Inferior parietal cortex (tissue), 1 donor: ENCODE measurements around the gene RARS2.
"Not testable (repeated sequence)": the region's sequence is repeated elsewhere in the genome, so short reads cannot be mapped to it uniquely, and the experiment has no call there.

Source experiments
- DNase-seq: peaks from one replicate; pipeline ENCODE4 v3.0.0-alpha.2; 2016; ENCODE audit errors: extremely low spot score

RARS2 gene, protein sequence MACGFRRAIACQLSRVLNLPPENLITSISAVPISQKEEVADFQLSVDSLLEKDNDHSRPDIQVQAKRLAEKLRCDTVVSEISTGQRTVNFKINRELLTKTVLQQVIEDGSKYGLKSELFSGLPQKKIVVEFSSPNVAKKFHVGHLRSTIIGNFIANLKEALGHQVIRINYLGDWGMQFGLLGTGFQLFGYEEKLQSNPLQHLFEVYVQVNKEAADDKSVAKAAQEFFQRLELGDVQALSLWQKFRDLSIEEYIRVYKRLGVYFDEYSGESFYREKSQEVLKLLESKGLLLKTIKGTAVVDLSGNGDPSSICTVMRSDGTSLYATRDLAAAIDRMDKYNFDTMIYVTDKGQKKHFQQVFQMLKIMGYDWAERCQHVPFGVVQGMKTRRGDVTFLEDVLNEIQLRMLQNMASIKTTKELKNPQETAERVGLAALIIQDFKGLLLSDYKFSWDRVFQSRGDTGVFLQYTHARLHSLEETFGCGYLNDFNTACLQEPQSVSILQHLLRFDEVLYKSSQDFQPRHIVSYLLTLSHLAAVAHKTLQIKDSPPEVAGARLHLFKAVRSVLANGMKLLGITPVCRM

DNA sequence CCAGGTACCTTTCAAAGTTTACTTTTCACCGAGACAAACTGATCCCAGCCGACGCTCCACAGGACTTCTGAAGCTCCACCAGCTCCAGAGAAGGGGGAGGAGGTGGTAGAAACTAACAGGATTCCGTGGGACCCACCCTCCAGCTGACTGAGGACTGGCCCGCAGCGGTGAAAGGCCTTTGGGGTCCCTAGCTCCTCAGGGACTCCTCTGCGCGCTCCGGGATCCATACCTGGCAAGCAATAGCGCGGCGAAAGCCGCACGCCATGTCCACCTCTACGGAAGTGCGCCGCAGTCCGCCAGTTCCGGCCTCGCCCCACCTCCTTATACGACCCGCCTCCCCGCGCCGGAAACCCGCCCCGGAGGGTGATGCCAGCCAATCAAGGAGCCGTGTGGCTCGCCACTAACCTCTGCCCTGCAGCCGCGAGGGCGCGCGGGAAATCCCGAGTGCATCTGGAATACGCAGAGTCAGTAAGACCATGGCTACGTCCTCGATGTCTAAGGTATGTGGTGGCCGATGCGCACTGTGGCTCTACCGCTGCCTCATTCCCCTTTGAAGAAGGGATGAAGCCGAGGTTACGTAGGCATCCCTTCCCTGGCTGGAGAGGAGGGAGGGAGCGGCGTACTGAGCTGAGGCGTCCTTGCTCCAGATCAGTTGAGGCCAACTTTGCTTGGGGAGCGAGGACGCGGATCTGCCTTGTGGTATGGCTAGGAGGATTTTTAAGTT lies at the start of gene RARS2, which contains the start of gene ORC3:
Gene RARS2, minus strand, starts transcription at position 295 of the 724 bp plus-strand sequence. Its CDS starts 30 bp downstream, at position 265.
Gene ORC3, plus strand, starts transcription at position 443 of the 724 bp plus-strand sequence. Its CDS starts 34 bp downstream, at position 477.
- peak; percentile 97 for DNase-seq

DNA sequence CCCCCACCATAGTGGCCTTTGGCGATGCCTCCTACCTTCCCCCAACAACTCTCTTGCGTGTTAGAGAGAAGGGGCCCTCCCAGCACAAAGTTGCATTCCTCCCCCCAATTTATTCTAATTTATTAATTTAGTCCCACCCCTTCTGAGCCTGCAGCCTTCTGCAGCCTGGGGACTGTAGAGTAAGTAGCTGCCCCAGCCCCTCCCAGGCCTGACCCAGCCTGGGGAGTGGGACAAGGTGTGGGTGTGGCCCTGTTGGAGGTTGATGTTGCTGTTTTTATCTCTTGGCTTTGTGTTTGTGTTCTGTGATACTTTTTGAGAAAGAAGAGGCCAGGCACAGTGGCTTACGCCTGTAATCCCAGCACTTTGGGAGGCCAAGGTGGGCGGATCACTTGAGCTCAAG lies 49.6 kb upstream of the RARS2 start:
- DNase-seq, result no peak

DNA sequence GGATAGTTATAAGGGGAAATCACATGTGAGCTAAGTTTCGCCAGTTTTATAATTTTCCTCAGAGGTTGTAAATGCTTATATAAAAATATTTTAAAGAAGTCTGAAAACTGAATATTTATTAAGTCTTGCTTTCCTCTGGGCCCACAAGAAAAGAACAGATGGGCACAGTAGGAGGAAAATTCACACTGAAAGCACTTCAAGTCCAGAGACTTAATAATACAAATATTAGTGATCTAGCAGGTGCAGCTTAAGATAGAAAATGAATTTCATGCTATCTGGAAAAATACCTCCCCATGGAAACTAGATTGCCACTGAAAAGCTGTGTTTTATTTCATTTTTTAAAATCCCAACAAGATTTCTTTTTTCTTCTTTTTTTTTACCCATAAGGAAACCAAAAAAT lies 47.3 kb upstream of the RARS2 start:
- no peak for DNase-seq

DNA sequence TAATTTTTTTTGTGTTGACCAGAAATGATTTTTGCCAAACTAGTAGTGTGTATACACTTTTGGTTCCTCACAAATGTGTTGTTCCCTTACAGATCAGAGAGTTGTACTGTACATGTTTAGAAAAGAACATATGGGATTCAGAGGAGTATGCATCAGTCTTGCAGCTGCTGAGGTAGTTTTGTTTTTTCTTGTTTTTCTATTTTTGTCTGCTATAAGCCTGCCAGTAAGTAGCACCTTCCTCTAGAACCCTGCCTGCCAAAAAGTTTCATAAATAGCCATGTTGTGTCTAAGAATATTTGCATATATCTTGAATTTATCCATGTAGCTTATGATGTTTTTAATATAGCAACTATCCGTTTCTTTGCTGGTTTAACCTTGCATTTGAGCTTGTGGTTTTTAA lies 46.5 kb upstream of the RARS2 start:
- DNase-seq, result peak; percentile 31

DNA sequence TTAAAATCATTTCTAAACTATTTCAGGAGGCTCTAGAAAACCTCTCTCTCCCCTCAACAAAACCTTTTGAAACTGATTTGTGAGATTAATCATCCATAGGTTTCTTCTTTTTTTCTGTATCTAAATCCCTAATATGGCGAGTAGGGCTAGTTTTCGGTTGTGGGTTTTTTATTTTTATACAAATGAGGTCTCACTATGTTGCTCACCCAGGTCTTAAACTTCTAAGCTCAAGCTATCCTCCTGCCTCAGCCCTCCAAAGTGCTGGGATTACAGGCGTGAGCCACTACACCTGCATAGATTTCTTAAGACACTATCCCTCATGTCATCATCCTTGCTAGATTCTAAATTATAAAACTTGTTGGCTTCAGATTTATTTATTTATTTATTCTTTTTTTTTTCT lies 44.1 kb upstream of the RARS2 start:
- no peak for DNase-seq

DNA sequence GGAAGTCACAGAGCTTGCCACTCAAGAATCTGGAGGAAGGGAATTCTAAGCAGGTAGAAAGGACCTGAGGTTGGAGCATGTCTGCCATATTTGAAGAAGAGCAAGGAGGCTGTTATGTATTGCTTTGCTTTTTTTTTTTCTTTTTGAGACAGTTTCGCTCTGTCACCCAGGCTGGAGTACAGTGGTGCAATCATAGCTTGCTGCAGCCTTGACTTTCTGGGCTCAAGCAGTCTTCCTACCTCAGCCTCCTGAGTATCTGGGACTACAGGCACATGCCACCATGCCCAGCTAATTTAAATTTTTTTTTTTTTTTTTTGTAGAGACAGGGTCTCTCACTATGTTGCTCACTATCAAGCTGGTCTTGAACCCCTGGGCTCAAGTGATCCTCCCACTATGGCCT lies 41.0 kb upstream of the RARS2 start:
- no peak for DNase-seq

DNA sequence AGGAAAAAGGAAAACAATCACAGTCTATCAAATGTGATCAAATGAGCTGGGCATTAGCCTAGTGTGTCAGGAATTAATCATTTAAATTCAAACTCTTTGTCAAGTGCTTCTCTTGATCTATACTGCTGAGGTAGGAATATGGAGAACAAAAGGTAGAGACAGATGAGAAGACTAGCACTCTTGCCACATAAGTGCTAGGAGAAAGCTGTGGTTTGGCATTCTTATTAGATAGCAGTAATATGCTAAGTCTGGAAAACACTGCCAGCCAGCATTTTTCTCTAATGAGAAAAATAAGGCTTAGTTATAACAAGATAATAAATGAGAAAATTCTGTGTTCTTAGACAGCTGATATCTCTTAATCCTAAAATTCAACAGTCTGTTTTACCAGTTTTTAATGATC lies 39.1 kb upstream of the RARS2 start:
- no peak for DNase-seq

DNA sequence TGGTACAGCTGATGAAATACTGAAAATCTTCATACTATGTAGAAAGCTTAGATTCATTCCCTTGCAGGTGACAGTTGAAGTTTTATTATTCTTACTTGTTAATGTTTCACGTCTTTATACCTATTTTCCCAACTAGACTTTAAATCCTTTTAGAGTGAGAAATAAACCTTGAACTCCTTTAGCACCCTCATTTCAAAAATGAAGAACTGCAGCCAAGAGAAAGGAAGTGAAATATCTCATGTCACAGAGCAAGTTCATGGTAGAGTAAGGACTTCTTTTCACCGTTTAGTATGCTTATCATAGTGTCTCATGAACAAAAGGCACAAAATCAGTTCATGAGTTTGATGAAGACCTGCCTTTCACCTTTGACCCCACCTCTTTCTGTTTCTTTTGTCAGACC lies 38.6 kb upstream of the RARS2 start:
- no peak for DNase-seq

DNA sequence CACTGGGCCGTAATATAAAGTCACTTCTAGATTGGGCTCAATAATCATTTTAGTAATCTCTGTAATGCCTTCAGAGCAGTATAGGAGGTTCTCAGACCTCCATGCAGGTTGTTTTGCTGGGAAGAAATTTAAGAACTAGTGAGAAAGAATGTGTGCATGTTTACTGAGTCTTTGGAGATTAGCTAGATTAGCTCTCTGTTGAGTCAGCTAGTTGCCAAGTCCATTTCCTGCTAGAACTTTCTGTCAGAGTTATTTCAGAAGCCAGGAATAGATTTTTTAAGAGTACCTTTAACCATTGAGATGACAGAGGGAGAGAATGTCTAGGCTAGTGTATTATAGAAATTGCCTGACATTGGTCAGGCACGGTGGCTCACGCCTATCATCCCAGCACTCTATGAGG lies 33.5 kb upstream of the RARS2 start:
- no peak for DNase-seq

DNA sequence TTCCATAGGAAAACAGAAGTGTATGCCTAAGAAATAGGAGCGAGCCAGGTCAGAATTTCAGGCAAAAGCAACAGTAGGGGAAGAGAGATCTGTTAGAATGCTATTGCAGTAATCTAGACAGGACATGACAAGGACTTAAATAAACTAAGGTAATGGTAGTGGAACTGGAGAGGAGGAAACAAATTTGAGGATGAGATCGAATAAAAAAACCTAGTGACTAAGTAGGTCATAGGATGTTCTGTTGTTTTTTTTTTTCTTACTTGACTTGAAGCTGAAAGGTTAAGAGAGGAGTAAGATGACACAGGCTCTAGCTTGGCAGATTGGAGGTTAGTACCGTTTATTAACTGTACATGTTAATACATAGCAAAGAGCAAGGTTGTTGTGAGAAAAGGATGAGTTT lies 28.7 kb upstream of the RARS2 start:
- DNase-seq, result no peak

DNA sequence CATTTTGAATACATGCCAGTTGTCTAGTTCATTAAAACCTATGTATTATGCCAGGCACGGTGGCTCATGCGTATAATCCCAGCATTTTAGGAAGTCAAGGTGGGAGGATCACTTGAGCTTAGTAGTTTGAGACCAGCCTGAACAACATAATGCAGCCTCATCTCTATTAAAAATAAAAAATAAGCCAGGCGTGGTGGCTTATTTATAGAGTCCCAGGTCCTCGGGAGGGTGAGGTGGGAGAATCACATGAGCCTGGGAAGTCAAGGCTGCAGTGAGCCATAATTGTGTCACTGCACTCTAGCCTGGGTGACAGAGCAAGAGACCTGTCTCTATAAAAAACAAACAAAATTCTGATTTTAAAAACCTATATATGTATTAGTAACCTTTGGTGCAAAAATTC lies 27.6 kb upstream of the RARS2 start:
- no peak for DNase-seq

DNA sequence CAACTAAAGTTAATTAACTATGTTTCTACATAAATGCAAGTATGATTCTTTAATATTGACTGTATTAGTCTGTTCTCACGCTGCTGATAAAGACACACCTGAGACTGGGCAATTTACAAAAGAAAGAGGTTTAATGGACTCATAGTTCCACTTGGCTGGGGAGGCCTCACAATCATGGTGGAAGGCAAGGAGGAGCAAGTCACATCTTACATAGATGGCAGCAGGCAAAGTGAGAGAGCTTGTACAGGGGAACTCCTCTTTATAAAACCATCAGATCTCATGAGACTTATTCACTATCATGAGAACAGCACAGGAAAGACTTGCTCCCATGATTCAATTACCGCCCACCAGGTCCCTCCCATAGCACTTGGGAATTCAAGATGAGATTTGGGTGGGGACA lies 23.2 kb upstream of the RARS2 start:
- not testable (repeated sequence) for DNase-seq

DNA sequence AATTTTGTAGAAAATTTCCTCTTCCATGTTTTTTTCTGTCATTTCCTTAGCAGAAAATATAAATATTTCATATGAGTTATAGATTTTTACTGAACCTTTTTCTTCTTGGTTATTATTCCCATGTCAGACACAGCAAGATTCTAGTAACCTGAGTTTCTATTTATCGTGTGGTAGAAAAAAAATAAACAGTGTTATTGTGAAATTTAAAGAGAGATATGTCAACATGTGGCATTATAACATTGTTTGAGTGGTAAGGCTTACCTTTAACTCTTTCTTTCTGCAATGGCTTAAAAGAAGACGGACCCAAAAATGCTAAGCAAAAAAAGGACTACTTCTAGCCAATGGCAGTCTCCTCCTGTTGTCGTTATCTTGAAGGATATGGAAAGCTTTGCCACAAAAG lies 19.0 kb upstream of the RARS2 start:
- DNase-seq, result no peak

DNA sequence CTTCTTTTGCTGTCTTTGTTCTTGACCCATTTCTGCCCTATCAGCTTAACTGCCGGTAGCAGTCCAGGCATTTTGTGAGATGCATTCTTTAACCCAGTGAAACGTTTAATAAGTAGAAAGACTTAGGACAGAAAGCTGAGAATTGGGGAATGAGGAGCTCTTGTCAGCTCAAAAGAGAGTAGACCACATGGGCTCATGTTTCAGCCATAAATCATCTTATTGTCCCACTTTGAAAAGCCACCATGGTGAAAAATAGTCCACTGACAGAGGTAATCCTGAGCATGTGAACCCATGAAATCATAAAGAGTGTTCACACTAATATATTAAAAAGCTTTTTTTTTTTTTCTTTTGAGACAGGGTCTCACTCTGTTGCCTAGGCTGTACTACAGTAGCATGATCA lies 16.4 kb upstream of the RARS2 start:
- no peak for DNase-seq

DNA sequence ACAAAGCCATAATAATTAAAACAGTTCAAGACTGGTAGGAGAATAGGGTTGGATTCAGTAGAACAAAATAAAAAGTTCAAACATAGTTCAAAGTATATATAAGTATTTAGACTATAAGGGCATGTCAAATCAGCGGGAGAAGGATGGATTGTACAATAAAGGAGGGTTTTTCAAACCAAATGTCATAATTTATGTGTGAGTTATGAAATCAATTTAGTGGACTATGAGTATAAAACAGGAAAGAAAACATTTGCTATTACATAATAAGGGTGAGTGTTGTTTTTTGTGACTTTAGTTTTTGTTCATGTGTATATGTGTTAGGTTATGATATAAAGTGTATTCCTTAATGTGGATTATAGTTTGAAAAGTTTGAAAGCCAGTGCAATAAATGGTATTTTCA lies 10.8 kb upstream of the RARS2 start:
- no peak for DNase-seq

DNA sequence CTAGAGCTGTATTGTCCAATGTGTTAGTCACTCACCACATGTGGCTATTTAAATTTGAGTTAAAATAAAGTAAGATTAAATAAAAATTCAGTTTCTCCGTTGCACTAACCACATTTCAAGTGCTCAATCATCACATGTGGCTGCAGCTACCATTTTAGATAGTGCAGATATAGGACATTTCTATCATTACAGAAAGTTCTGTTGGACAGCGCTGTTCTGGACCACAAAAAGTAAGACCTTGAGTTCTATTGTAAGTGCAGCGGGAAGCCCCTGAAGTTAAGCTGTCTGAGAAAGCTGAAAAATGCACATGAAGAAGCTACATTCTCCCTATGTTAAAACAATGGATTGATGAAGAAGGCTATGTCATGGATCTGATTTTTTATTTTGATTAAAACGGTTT lies 1.2 kb upstream of the RARS2 start:
- no peak for DNase-seq

DNA sequence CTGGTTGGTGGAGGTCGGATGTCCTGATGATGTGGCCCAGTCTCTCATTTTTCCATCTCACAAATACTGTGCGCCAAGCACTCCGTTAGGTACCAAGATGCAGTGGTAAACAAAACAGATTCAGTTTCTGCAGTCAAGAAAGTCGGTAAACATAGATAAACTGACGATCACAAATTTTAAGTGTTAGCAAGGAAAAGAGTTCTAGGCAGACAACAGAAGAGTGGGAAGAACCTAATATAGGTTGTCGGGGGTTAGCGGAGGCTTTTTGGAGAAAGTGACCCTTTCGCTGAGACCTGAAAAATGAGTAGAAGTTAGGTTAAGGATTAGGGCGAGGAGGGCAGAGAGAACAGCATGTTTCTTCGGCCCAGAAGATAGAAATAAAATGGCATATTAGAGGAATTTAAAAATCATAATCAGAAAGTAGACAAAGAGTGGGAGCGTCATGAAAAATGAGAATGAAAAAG lies 662 bp upstream of the RARS2 start:
- peak; percentile 5 for DNase-seq

DNA sequence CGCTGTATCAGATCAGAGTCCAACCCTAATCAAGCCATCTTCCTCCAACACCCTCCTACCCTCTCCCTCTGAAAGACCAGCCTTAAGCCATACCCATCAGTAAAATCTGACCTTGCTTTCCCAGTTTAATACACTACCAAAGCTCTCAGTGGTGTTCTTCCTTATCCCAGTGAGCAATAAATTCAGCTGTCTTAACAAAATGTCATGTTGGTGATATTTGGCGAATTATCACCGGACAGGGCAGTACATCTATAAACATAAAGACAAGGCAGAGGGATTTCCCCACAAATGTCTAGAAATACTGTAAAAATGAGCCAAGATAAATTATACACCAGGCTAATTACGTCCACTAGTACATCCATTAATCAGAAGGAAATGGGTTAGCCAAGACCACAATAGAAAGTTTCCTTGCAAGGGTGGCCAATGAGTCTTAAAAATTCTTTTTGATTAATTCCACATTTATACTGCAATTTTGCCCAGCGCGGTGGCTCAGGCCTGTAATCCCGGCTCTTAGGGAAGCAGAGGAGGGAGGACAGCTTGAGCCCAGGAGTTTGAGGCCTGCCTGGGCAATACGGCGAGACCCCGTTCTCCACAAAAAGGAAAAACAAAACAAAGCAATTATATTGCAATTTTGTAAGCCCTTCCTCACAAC lies 905 bp downstream of the RARS2 start:
- no peak for DNase-seq

DNA sequence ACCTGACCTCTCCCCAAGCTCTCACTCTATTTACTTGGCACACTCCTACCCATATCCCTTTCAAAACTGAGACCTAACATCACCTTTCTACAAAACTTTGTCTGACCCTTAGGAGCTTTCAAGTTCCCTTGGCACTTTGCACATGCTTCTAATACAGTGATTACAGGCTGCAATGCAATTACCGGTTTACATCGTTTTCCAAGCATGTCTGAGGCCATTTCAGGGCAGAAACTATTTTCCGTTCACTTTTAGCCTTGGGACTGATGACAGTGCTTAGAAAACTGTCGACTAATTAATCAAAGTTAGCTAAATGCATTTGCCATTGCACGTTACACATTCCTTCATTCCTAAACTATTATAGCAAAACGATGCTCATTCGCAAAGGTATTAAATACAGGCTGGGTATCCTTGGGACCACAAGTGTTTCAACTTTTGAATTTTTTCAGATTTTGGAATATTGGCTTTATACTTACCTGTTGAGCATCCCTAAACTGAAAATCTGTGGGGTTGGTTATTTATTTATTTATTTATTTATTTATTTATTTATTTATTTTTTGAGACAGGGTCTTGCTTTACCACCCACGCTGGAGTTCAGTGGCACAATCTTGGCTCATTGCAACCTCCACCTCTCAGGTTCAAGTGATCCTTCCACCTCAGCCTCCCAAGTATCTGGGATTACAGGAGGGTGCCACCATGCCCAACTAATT lies 3.3 kb downstream of the RARS2 start:
- DNase-seq, result no peak

DNA sequence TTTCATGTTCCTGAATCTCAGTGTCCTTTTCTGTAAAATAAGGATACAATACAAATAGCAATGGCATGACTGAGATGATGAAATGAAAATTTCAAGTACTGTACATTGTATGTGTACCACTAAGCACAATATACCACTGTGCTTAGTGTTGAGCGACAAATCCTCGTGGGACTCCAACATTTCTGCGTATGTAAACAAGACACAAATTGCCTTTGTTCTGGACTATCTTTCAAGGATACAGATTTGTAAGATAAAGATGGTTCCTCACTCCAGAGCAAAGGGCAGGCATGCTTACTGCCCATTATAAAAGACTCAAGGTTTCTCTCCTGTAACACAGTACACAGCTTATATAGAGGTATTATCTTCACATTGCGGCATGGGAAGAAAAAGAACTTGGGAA lies 6.0 kb downstream of the RARS2 start:
- DNase-seq, result no peak

DNA sequence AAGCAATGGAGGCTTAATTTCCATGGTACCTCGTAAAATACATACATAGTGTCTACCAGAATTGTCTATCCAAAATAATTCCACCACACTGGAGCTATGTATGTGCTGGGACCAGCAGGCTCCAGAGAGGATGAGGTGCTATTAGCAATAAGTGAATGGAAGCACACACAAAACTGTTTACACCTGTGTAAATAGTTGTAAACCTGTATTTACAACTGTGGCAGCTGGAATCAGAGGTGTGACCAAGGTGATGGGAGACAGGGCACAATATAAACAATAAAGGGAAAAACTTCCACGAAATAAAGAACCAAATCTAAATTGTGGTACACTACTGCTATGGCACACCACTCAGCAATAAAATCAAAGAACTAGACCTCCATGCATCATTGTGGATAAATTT lies 14.4 kb downstream of the RARS2 start:
- DNase-seq, result no peak
